Medulla oblongata (tissue), 1 donor: ENCODE measurements around the gene TTLL13.
A peak's percentile ranks its signal among the peaks of the same experiment; 100 is the strongest.

ENCODE experiments used
- DNase-seq: peaks from one replicate; pipeline ENCODE4 v3.0.0-alpha.2; 2015; ENCODE audit errors: extremely low spot score

TTLL13 gene

GRCh38 chr15:90214553-90215196 is 34.7 kb upstream of the TTLL13 start:
- no peak for DNase-seq

- DNase-seq, result no peak
These were observed 31.5 kb upstream of the TTLL13 start for GRCh38 chr15:90217671-90218394.

GRCh38 chr15:90219421-90220141 is 29.8 kb upstream of the TTLL13 start:
- peak; percentile 36 for DNase-seq

GRCh38 chr15:90221246-90221900 is 28.0 kb upstream of the TTLL13 start:
- peak; percentile 95 for DNase-seq

- DNase-seq, result no peak
These were observed 26.8 kb upstream of the TTLL13 start for GRCh38 chr15:90222547-90222946.

GRCh38 chr15:90223441-90224165 is 25.8 kb upstream of the TTLL13 start:
- no peak for DNase-seq

- no peak for DNase-seq
These were observed 24.3 kb upstream of the TTLL13 start for GRCh38 chr15:90225047-90225446.

- DNase-seq, result no peak
These were observed 23.7 kb upstream of the TTLL13 start for GRCh38 chr15:90225504-90226234.

- DNase-seq, result no peak
These were observed 22.0 kb upstream of the TTLL13 start for GRCh38 chr15:90227336-90227735.

GRCh38 chr15:90227816-90228772 is 21.3 kb upstream of the TTLL13 start:
- no peak for DNase-seq

GRCh38 chr15:90228960-90229359 is 20.4 kb upstream of the TTLL13 start:
- no peak for DNase-seq

- DNase-seq, result peak; percentile 58
These were observed 19.3 kb upstream of the TTLL13 start for GRCh38 chr15:90230071-90230494.

- DNase-seq, result no peak
These were observed 18.7 kb upstream of the TTLL13 start for GRCh38 chr15:90230610-90231009.

GRCh38 chr15:90231028-90232017 is 18.0 kb upstream of the TTLL13 start:
- DNase-seq, result peak; percentile 50

GRCh38 chr15:90232196-90232595 is 17.2 kb upstream of the TTLL13 start:
- no peak for DNase-seq

- no peak for DNase-seq
These were observed 16.4 kb upstream of the TTLL13 start for GRCh38 chr15:90232941-90233386.

GRCh38 chr15:90233387-90234095 is 15.8 kb upstream of the TTLL13 start, which contains the start of gene CIB1:
Gene CIB1 (minus strand): TSS chr15:90233941. CDS start chr15:90233885, 56 bp downstream.
- peak; percentile 99 for DNase-seq
